ENCODE results near the gene SGTA.

SGTA gene

GRCh38 chr19:2788237-2788636, 5.2 kb upstream of the SGTA start:
- no peak for TF ChIP-seq ZNF518A (tag by site-specific recombination; conservative IDR thresholded peaks at IDR 0.05; ENCODE audit: low read depth)
- TF ChIP-seq SP7 (tag by site-specific recombination; IDR thresholded peaks at IDR 0.05), result no peak
- TF ChIP-seq ZFHX2 (tag by site-specific recombination; conservative IDR thresholded peaks at IDR 0.05), result no peak
- no peak for TF ChIP-seq SP2 (tag by site-specific recombination; IDR thresholded peaks at IDR 0.05)
- TF ChIP-seq GLIS2 (tag by site-specific recombination; IDR thresholded peaks at IDR 0.05), result no peak
- no peak for TF ChIP-seq PBX3 (CRISPR knock-in tag; IDR thresholded peaks at IDR 0.05)
- no peak for TF ChIP-seq ZNF785 (tag by site-specific recombination; IDR thresholded peaks at IDR 0.05)
- TF ChIP-seq ZNF596 (tag by site-specific recombination; IDR thresholded peaks at IDR 0.05), result no peak
- TF ChIP-seq ZNF660 (tag by site-specific recombination; IDR thresholded peaks at IDR 0.05), result no peak
- TF ChIP-seq ZNF610 (tag by site-specific recombination; IDR thresholded peaks at IDR 0.05; ENCODE audit: borderline replicate concordance), result no peak
- H3K9me3 ChIP-seq (ENCODE audit: control insufficient read depth, insufficient read depth, low read depth, low read length), result no peaks in the 10 kb centered on the region
- ChIA-PET POLR2A (no interaction called here), CTCF (interaction anchor here (0.6 to 1.4 kb wide), 4 partner anchors 16 to 338 kb away, joined by 3 to 5 read pairs (median 4); no protein-coding TSS in a partner anchor)
- H3K4me1 ChIP-seq (ENCODE audit: control insufficient read depth, insufficient read depth, low read length), result 0 out of 2 replicates have a peak, but pooled peaks cover 2% of the 10 kb centered on the region
- no peak overlapping the region for H3K4me3 ChIP-seq (ENCODE audit: low read depth, low read length)
- peaks cover 16 to 60% of the 10 kb centered on the region in 2 experiments; a peak in 2 of 3 replicates for H3K36me3 ChIP-seq (ENCODE audit: control insufficient read depth in 2 of 2, insufficient read depth in 1 of 2, low read length in 2 of 2)
- H3K27ac ChIP-seq (ENCODE audit: extremely low read depth, low read depth, low read length), result no peak overlapping the region

- H3K4me3 ChIP-seq (ENCODE audit: low read depth, low read length), result no peak overlapping the region
Observed at GRCh38 chr19:2787115-2787514, 4.0 kb upstream of the SGTA start.

GRCh38 chr19:2785244-2785997, 2.3 kb upstream of the SGTA start, which contains the start of gene THOP1:
Gene THOP1 (plus strand): TSS chr19:2785503. CDS start chr19:2785663, 160 bp downstream.
- Histone ChIP-seq H3K27ac (ENCODE audit: extremely low read depth, low read depth, low read length) (peak within 1 kb of the TSS; percentile 86), H3K4me3 (ENCODE audit: low read depth, low read length) (peak within 1 kb of the TSS; percentile 94), H3K9me3 (ENCODE audit: control insufficient read depth, insufficient read depth, low read depth, low read length) (no peaks in the 10 kb centered on the region), H3K4me1 (ENCODE audit: control insufficient read depth, insufficient read depth, low read length) (0 out of 2 replicates have a peak, but pooled peaks cover 2% of the 10 kb centered on the region), H3K36me3 (ENCODE audit: control insufficient read depth in 2 of 2, insufficient read depth in 1 of 2, low read length in 2 of 2) (peaks cover 5 to 44% of the 10 kb centered on the region in 2 experiments; a peak in 2 of 3 replicates)
- POLR2A ChIA-PET, result interaction anchor here (0.6 to 1.4 kb wide), 8 partner anchors 11 to 310 kb away, joined by 3 to 5 read pairs (median 4); partner anchors contain the start of genes GADD45B, ZNF555 and ZNF57
- CTCF ChIA-PET, result interaction anchor here (2.8 kb wide), 1 partner anchor 34 kb away, joined by 6 read pairs; the partner anchor contains the start of gene ZNF554
- peak; percentile 82 for TF ChIP-seq SP3 (tag by site-specific recombination; IDR thresholded peaks at IDR 0.05)
- no peak for TF ChIP-seq SCRT2 (tag by site-specific recombination; IDR thresholded peaks at IDR 0.05)
- TF ChIP-seq ZNF513 (tag by site-specific recombination; IDR thresholded peaks at IDR 0.05), result no peak
- TF ChIP-seq HIC1 (tag by site-specific recombination; IDR thresholded peaks at IDR 0.05), result no peak
- TF ChIP-seq PRDM1 (tag by site-specific recombination; IDR thresholded peaks at IDR 0.05), result no peak
- no peak for TF ChIP-seq FEZF1 (tag by site-specific recombination; IDR thresholded peaks at IDR 0.05)
- no peak for TF ChIP-seq ZNF544 (tag by site-specific recombination; IDR thresholded peaks at IDR 0.05)
- TF ChIP-seq ZNF169 (tag by site-specific recombination; IDR thresholded peaks at IDR 0.05), result no peak
- TF ChIP-seq ZNF561 (tag by site-specific recombination; IDR thresholded peaks at IDR 0.05; ENCODE audit: borderline replicate concordance), result peak; percentile 73; the same call in 1 of the 2 replicates
- TF ChIP-seq ZNF16 (tag by site-specific recombination; IDR thresholded peaks at IDR 0.05; ENCODE audit: low read depth), result no peak

More at GRCh38 chr19:2787115-2787514, 4.0 kb upstream of the SGTA start:
- POLR2A ChIA-PET, result no interaction called here
- Histone ChIP-seq H3K27ac (ENCODE audit: extremely low read depth, low read depth, low read length) (no peak overlapping the region), H3K4me1 (ENCODE audit: control insufficient read depth, insufficient read depth, low read length) (0 out of 2 replicates have a peak, but pooled peaks cover 2% of the 10 kb centered on the region), H3K9me3 (ENCODE audit: control insufficient read depth, insufficient read depth, low read depth, low read length) (no peaks in the 10 kb centered on the region), H3K36me3 (ENCODE audit: control insufficient read depth in 2 of 2, insufficient read depth in 1 of 2, low read length in 2 of 2) (peaks cover 7 to 50% of the 10 kb centered on the region in 2 experiments; a peak in 2 of 3 replicates)
- TF ChIP-seq OSR2 (tag by site-specific recombination; IDR thresholded peaks at IDR 0.05), result no peak
- no peak for TF ChIP-seq ZNF112 (tag by site-specific recombination; IDR thresholded peaks at IDR 0.05)
- TF ChIP-seq ZNF341 (tag by site-specific recombination; IDR thresholded peaks at IDR 0.05; ENCODE audit: low read depth), result peak; percentile 66
- CTCF ChIA-PET, result interaction anchor here (0.7 to 1.4 kb wide), 4 partner anchors 32 to 339 kb away, joined by 3 to 5 read pairs (median 4); partner anchors contain the start of gene ZNF555
